ENCODE measurements around the gene MAP3K14.
A peak's percentile ranks its signal among the peaks of the same experiment; 100 is the strongest.

The MAP3K14 gene

DNA sequence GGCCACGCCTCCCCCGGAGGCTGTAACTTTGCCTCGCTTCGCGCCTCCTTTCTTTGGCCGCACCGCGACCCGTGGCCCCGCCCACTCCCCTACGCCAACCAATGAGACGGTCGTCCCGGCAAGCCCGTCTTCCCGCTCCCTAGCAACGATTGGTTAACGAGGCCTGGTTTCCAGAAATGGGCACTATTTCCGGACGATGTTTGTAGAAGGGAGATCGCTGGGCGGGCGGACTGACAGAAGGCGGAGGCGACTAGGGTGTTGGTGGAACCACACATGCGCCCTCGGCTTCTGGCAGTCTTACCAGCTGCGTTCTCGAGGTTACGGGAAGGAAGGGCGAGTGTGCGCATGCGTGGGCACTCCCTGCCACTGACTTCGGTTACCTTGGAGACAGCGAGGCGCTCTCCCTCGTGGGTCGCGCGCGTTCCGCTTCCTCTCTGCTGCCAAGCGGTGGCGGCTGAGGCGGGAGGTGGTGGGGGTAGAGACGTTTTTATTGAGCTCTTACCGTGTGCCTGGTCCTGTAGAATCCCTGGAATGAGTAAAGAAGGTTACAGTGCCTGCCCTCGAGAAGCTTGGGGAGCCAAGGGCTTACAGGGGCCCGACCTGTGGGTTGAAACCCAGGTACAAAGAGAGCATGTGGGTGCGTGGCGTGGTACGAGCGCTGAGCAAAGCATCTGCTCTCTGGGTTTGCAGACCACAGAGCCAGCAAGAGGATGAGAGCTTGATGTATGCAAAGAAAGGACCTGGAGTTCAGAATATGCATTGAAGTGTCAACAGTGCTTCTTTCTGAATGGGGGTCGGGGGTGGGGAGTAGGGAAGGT is 500 bp upstream of the MAP3K14 start:
- peak; percentile 98 to 100 (median 99) for DNase-seq (ENCODE audit: low read depth in 3 of 3, low spot score in 1 of 3)

- DNase-seq (ENCODE audit: low read depth in 3 of 3, low spot score in 1 of 3): no peak
Measured at GRCh38 chr17:45315648-45316433, 979 bp downstream of the MAP3K14 start.

DNA sequence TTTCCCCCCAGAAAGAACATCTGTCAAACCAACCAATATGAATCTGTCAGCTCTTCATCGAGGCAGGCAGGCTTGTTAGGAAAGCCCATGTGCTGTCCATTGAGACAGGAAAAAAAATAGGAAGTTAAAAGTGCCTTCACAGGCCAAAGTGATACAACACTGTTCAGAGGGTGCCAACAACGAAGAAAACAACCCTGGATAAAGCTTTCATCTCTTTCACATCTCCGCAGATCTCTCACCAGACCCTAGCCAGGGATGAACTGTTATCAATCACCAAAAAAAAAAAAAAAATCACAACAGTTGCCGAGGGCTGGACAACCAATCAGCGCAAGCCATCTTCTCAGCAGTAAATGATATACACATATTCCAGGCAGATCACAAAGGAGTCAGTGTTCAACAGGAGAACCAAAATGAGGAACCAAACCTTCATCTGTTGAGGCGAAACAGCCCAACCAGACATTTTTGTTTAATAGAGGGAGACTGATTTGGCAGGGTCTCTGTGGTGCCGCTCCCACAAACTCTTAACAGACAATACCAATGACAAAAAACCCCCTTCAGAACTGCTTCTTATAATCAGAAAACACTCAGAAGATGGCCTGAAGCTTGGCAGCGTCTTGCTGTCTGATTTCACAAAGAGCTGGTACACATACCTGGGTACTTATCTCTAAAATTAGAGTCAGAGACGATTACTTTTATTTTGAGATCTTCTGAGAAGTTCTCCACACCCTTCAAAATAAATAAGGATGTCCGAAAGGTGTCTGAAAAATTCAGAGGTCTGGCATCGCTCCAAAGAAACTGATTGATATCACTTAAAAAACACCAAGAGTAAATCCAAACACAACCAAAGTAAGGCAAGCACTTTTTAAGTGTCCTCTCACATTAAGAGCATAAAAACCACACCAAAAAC is 1.8 kb downstream of the MAP3K14 start:
- no peak for DNase-seq (ENCODE audit: low read depth in 3 of 3, low spot score in 1 of 3)

GRCh38 chr17:45313996-45314740 is 2.7 kb downstream of the MAP3K14 start:
- DNase-seq (ENCODE audit: low read depth in 3 of 3, low spot score in 1 of 3): no peak

- no peak for DNase-seq (ENCODE audit: low read depth in 3 of 3, low spot score in 1 of 3)
Measured at GRCh38 chr17:45313421-45313771, 3.4 kb downstream of the MAP3K14 start.

DNA sequence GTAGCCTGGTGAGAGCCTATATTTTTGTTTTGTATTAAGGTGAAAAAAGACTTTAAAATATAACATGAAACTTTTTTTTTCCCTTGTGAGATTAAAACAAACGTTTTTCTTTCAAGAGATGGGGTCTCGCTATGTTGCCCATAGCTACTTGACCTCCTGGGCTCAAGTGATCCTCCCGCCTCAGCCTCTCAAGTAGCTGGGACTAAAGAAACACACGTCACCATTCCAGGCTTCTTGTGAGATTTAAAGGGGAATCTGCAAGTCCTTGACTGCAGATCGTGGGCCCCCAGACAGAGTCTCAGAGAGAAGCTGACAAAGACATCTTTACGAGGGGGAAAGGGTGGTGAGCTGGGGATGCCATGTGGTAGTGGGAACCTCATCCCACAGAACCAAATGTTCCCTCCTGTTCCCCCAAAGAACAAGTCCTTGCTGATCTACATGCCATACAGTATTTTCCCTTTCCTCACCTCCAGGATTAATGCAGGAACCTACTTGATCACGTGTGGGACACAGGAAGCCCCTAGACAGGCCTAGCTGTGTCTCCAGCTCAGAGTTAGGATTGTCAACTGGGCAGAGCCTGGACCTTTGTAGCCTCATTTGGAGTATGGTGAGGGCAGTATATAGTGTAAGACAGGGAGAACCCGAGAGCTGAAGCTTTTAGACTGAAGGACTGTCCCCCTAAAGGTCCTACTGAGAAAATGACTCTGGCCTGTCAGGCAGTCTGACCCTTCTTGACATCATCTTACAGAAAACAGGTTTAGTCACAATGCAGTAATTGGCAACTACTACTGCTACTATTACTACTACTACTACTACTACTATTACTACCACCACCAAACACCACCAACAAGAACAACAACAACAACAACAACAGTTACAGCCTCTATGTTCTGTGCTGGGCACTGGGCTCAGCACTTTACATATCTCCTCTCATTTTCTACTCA is 4.1 kb downstream of the MAP3K14 start:
- no peak for DNase-seq (ENCODE audit: low read depth in 3 of 3, low spot score in 1 of 3)

DNA sequence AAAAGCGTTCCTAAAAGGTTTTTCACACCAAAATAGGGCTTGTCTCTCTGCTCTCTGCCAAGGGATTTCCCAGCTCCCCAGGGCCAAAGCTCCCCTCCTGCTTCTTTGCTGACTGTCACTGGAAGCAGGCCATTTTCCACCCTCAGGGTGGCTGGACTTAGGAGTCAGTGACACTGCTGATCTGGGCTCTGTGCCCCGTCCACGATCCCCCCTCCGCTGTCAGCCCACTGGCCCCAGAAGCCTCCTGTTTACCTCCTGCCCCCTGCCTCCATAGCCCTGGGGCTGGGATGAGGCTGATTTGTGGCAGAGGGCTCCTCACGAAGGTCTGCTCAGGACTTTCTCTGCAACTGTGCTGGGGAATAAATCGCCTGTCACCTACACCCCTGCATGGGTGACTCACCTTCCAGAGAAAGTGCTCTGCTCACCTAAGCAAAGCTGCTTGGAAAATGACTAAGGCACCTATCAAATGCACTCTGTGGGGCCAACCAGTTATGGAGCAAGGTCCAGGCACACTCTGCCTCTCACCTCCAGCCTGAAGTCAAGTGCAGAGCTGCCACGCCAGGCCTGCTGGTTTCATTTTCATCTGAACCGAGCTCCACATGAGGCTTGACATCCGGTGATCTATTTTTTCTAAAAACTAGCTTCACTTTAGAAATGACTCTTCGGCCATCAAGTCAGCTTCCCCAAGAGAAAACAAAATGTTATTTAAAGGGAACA is 4.9 kb downstream of the MAP3K14 start:
- DNase-seq (ENCODE audit: low read depth in 3 of 3, low spot score in 1 of 3): peak; percentile 32 to 55 (median 41)

- DNase-seq (ENCODE audit: low read depth in 3 of 3, low spot score in 1 of 3): no peak
Measured at GRCh38 chr17:45311401-45311759, 5.4 kb downstream of the MAP3K14 start.

- no peak for DNase-seq (ENCODE audit: low read depth in 3 of 3, low spot score in 1 of 3)
Measured at GRCh38 chr17:45310380-45311324, 6.2 kb downstream of the MAP3K14 start.

- no peak for DNase-seq (ENCODE audit: low read depth in 3 of 3, low spot score in 1 of 3)
Measured at GRCh38 chr17:45309400-45309799, 7.4 kb downstream of the MAP3K14 start.

DNA sequence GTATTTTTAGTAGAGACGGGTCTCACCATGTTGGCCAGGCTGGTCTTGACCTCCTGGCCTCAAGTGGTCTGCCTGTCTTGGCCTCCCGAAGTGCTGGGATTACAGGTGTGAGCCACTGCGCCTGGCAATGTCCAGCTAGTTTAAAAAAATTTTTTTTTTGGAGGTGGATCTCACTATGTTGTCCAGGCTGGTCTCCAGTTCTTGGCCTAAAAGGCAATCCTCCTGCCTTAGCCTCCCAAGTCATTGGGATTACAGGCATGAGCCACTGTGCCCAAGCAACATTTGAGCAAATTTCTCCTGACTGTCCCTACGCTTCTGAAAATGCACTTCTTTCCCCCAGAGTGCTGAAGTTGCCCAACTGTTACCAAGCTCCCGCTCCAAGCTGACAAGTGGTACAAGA is 8.0 kb downstream of the MAP3K14 start:
- no peak for DNase-seq (ENCODE audit: low read depth in 3 of 3, low spot score in 1 of 3)

- no peak for DNase-seq (ENCODE audit: low read depth in 3 of 3, low spot score in 1 of 3)
Measured at GRCh38 chr17:45308016-45308365, 8.8 kb downstream of the MAP3K14 start.

GRCh38 chr17:45307290-45308015 is 9.4 kb downstream of the MAP3K14 start:
- DNase-seq (ENCODE audit: low read depth in 3 of 3, low spot score in 1 of 3): no peak

DNA sequence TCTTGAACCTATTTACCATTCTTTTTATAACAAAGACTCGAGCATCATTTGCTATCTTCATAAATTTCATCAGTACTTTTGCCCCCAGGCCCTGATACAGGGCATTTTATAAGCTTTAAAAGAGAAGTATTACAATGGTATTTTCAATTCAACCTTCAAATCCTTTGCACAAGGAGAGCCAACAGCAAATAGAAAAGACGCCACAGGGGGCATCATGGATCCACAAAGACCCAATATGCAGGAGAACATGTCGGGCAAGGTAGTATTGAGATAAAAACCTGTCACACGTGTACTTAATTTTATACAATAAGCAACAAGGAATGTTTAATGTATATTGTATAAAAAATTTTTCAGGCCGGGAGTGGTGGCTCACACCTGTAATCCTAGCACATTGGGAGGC is 10.2 kb downstream of the MAP3K14 start:
- no peak for DNase-seq (ENCODE audit: low read depth in 3 of 3, low spot score in 1 of 3)

- no peak for DNase-seq (ENCODE audit: low read depth in 3 of 3, low spot score in 1 of 3)
Measured at GRCh38 chr17:45306094-45306493, 10.7 kb downstream of the MAP3K14 start.

- no peak for DNase-seq (ENCODE audit: low read depth in 3 of 3, low spot score in 1 of 3)
Measured at GRCh38 chr17:45305530-45306087, 11.2 kb downstream of the MAP3K14 start.

DNA sequence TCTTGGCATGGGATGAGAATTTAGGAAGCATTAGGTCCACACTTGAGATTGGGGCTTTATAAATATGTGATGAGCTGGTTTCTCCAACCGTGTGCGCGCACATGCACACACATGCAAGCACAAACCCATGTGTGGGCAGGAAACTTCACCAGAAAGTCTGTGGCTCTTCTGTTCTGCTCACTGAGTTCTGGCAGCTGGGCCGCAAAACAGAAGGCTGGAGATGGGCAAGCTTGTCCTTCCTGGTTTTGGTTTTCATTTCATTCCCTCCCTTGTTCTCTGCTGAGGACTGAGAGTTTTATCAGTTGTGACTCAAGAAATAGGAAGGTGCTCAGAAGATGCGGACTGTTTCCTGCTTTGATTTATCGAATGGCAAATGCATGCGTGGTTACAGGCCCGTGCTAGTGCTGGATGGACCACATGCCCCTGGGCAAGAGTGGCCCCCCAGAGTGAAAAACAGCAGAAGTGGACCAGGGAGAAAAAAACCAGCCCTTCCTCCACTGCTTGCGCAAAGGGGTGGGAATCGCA is 14.1 kb downstream of the MAP3K14 start:
- no peak for DNase-seq (ENCODE audit: low read depth in 3 of 3, low spot score in 1 of 3)
